ENCODE measurements around the gene LIN9.

LIN9 gene

GRCh38 chr1:226236826-226237225, 72.1 kb downstream of the LIN9 start:
- Histone ChIP-seq H3K9ac (ENCODE audit: low read length) (no peak overlapping the region), H3K4me3 (ENCODE audit: low read length) (no peak overlapping the region), H3K9me3 (ENCODE audit: insufficient read depth, low read length) (no peaks in the 10 kb centered on the region), H3K27me3 (ENCODE audit: low read depth, low read length) (no peaks in the 10 kb centered on the region), H4K20me1 (ENCODE audit: insufficient read depth, low read length) (no peaks in the 10 kb centered on the region), H3K4me2 (ENCODE audit: low read length) (no peak overlapping the region), H3K27ac (ENCODE audit: low read length) (no peak overlapping the region), H3K36me3 (replicated peaks; ENCODE audit: low read depth, low read length) (peaks cover 22% of the 10 kb centered on the region), H3K79me2 (ENCODE audit: low read length) (no peaks in the 10 kb centered on the region), H3K4me1 (ENCODE audit: low read length) (peaks cover 14% of the 10 kb centered on the region), H2AFZ (ENCODE audit: low read depth, low read length) (no peak overlapping the region)
- TF ChIP-seq CTCF (IDR thresholded peaks at IDR 0.05; ENCODE audit: low read depth, low read length), result no peak
- no peak for TF ChIP-seq EZH2phosphoT487 (IDR thresholded peaks at IDR 0.05; ENCODE audit: low read depth)

- peaks cover 14% of the 10 kb centered on the region for H3K4me1 ChIP-seq (ENCODE audit: low read length)
- no peak overlapping the region; the same call in 1 of the 2 replicates for H3K9ac ChIP-seq (ENCODE audit: low read length)
- TF ChIP-seq CTCF (IDR thresholded peaks at IDR 0.05; ENCODE audit: low read depth, low read length), result no peak
- TF ChIP-seq EZH2phosphoT487 (IDR thresholded peaks at IDR 0.05; ENCODE audit: low read depth), result no peak
- H3K4me2 ChIP-seq (ENCODE audit: low read length), result peak overlapping the region; percentile 35
- H2AFZ ChIP-seq (ENCODE audit: low read depth, low read length), result no peak overlapping the region
- H4K20me1 ChIP-seq (ENCODE audit: insufficient read depth, low read length), result no peaks in the 10 kb centered on the region
- H3K9me3 ChIP-seq (ENCODE audit: insufficient read depth, low read length), result no peaks in the 10 kb centered on the region
- H3K4me3 ChIP-seq (ENCODE audit: low read length), result no peak overlapping the region
- peaks cover 29% of the 10 kb centered on the region for H3K36me3 ChIP-seq (replicated peaks; ENCODE audit: low read depth, low read length)
- no peak overlapping the region for H3K27ac ChIP-seq (ENCODE audit: low read length)
- no peaks in the 10 kb centered on the region for H3K27me3 ChIP-seq (ENCODE audit: low read depth, low read length)
- no peaks in the 10 kb centered on the region for H3K79me2 ChIP-seq (ENCODE audit: low read length)
These were observed 75.2 kb downstream of the LIN9 start for GRCh38 chr1:226233806-226234205.

- Histone ChIP-seq H3K79me2 (ENCODE audit: low read length) (no peaks in the 10 kb centered on the region), H3K4me1 (ENCODE audit: low read length) (peaks cover 14% of the 10 kb centered on the region), H3K27me3 (ENCODE audit: low read depth, low read length) (no peaks in the 10 kb centered on the region), H3K36me3 (replicated peaks; ENCODE audit: low read depth, low read length) (peaks cover 29% of the 10 kb centered on the region), H4K20me1 (ENCODE audit: insufficient read depth, low read length) (no peaks in the 10 kb centered on the region), H3K4me2 (ENCODE audit: low read length) (peak overlapping the region; percentile 35), H3K27ac (ENCODE audit: low read length) (no peak overlapping the region), H3K9ac (ENCODE audit: low read length) (no peak overlapping the region; the same call in 1 of the 2 replicates), H3K9me3 (ENCODE audit: insufficient read depth, low read length) (no peaks in the 10 kb centered on the region), H3K4me3 (ENCODE audit: low read length) (no peak overlapping the region), H2AFZ (ENCODE audit: low read depth, low read length) (no peak overlapping the region)
- TF ChIP-seq CTCF (IDR thresholded peaks at IDR 0.05; ENCODE audit: low read depth, low read length) (no peak), EZH2phosphoT487 (IDR thresholded peaks at IDR 0.05; ENCODE audit: low read depth) (no peak)
These were observed 75.7 kb downstream of the LIN9 start for GRCh38 chr1:226233293-226233692.

GRCh38 chr1:226226601-226227000, 82.4 kb downstream of the LIN9 start:
- H3K9ac ChIP-seq (ENCODE audit: low read length), result no peak overlapping the region
- H4K20me1 ChIP-seq (ENCODE audit: insufficient read depth, low read length), result no peaks in the 10 kb centered on the region
- no peaks in the 10 kb centered on the region for H3K27me3 ChIP-seq (ENCODE audit: low read depth, low read length)
- H3K4me3 ChIP-seq (ENCODE audit: low read length), result no peak overlapping the region
- peaks cover 3% of the 10 kb centered on the region for H3K4me1 ChIP-seq (ENCODE audit: low read length)
- H2AFZ ChIP-seq (ENCODE audit: low read depth, low read length), result no peak overlapping the region
- H3K9me3 ChIP-seq (ENCODE audit: insufficient read depth, low read length), result no peaks in the 10 kb centered on the region
- peaks cover 11% of the 10 kb centered on the region for H3K36me3 ChIP-seq (replicated peaks; ENCODE audit: low read depth, low read length)
- no peak for TF ChIP-seq CTCF (IDR thresholded peaks at IDR 0.05; ENCODE audit: low read depth, low read length)
- no peak for TF ChIP-seq EZH2phosphoT487 (IDR thresholded peaks at IDR 0.05; ENCODE audit: low read depth)
- H3K4me2 ChIP-seq (ENCODE audit: low read length), result no peak overlapping the region
- H3K27ac ChIP-seq (ENCODE audit: low read length), result no peak overlapping the region
- H3K79me2 ChIP-seq (ENCODE audit: low read length), result no peaks in the 10 kb centered on the region
